Left cardiac atrium (tissue), 4 donors: ENCODE results near the gene ANKH. TPM values are rescaled to one million over a fixed set of nuclear protein-coding genes. Genes with fewer than 3 reads are reported as not detected.
"Not testable (repeated sequence)": the region's sequence is repeated elsewhere in the genome, so short reads cannot be mapped to it uniquely, and the experiment has no call there.

Experiments used
- ATAC-seq, 2 donors: fragments of 200-7000 bp; cut with Tn5 transposase; one replicate each; pipeline ENCODE4 v1.9.1; 2020; ENCODE audit warnings: mild to moderate bottlenecking in 2 of 2, moderate library complexity in 2 of 2
- DNase-seq: peaks from one replicate; pipeline ENCODE4 v3.0.0-alpha.2; 2020
- intact Hi-C, 2 donors: fragments of 100-400 bp; cut with DNase I; formaldehyde crosslinking; loops; one replicate each; pipeline versions ENCODE4 v1.14.1 to v1.15.1; 2022 to 2023
- total RNA-seq, 2 donors: library from RNA; stranded (reverse); fragmentation: NEBNext Ultra II Directional; extraction: Animal tissue kit (Norgen Biotek cat#: 25700); gene quantifications; one replicate each; pipeline ENCODE4 v1.2.1, GENCODE V29; 2021
- donor health status: DM: no; HTN: yes; CAD: no.
- donor health status: DM: no; HTN: yes; CAD: no; lungs with severe emphysema.
- donor health status: DM: yes; HTN: yes; CAD: no.
- donor health status: Dilated cardiomyopathy.

ANKH gene
- total RNA-seq, 2 donors from 2014 or later = 113 to 138 TPM

GRCh38 chr5:14813747-14814146, 57.8 kb downstream of the ANKH start:
- no peak for ATAC-seq
- DNase-seq = no peak
- intact Hi-C loops = no loop called here

- no peak for DNase-seq
- intact Hi-C loops = no loop called here
- ATAC-seq = no peak
Observed at GRCh38 chr5:14812166-14812565, 59.4 kb downstream of the ANKH start.

- intact Hi-C loops = no loop called here
Observed at GRCh38 chr5:14810928-14811572, 60.5 kb downstream of the ANKH start.

GRCh38 chr5:14810282-14810681, 61.3 kb downstream of the ANKH start:
- no peak for DNase-seq
- intact Hi-C loops = no loop called here
- no peak for ATAC-seq

More at GRCh38 chr5:14810928-14811572, 60.5 kb downstream of the ANKH start:
- DNase-seq = no peak
- ATAC-seq = no peak

- ATAC-seq (peak; percentile 75 to 91), DNase-seq (peak; percentile 72)
- intact Hi-C loops = loop anchor here in 1 of 2 donors (10.0 kb wide), 1 partner anchor 65 kb away; no protein-coding TSS in a partner anchor
Observed at GRCh38 chr5:14809369-14810155, 62.0 kb downstream of the ANKH start.

- intact Hi-C loops = loop anchor here in 1 of 2 donors (10.0 kb wide), 1 partner anchor 63 kb away; no protein-coding TSS in a partner anchor
- DNase-seq (no peak), ATAC-seq (no peak)
Observed at GRCh38 chr5:14807471-14807870, 64.1 kb downstream of the ANKH start.

- intact Hi-C loops = loop anchor here in 1 of 2 donors (10.0 kb wide), 1 partner anchor 62 kb away; no protein-coding TSS in a partner anchor
- ATAC-seq (peak; percentile 65 to 85), DNase-seq (peak; percentile 70)
Observed at GRCh38 chr5:14806456-14806855, 65.1 kb downstream of the ANKH start.

GRCh38 chr5:14802541-14802940, 69.0 kb downstream of the ANKH start:
- DNase-seq = no peak
- no peak for ATAC-seq
- intact Hi-C loops = loop anchor here in 1 of 2 donors (10.0 kb wide), 1 partner anchor 58 kb away; no protein-coding TSS in a partner anchor

- ATAC-seq = no peak
- DNase-seq = no peak
- intact Hi-C loops = loop anchor here in 1 of 2 donors (10.0 kb wide), 1 partner anchor 57 kb away; no protein-coding TSS in a partner anchor
Observed at GRCh38 chr5:14801792-14802191, 69.8 kb downstream of the ANKH start.

GRCh38 chr5:14797385-14797784, 74.2 kb downstream of the ANKH start:
- DNase-seq, intact Hi-C loops, ATAC-seq: not testable (repeated sequence)

- no peak for ATAC-seq
- intact Hi-C loops = no loop called here
- no peak for DNase-seq
Observed at GRCh38 chr5:14794583-14795230, 76.9 kb downstream of the ANKH start.

- DNase-seq (no peak), ATAC-seq (no peak)
- intact Hi-C loops = no loop called here
Observed at GRCh38 chr5:14793851-14794250, 77.7 kb downstream of the ANKH start.

GRCh38 chr5:14790911-14791310, 80.7 kb downstream of the ANKH start:
- DNase-seq (no peak), ATAC-seq (no peak)
- intact Hi-C loops = no loop called here

- no peak for ATAC-seq
- DNase-seq = no peak
- intact Hi-C loops = no loop called here
Observed at GRCh38 chr5:14790220-14790619, 81.4 kb downstream of the ANKH start.

GRCh38 chr5:14787801-14788579, 83.6 kb downstream of the ANKH start:
- ATAC-seq = no peak
- DNase-seq = no peak
- intact Hi-C loops = no loop called here

GRCh38 chr5:14783691-14784090, 87.9 kb downstream of the ANKH start:
- DNase-seq (no peak), ATAC-seq (no peak)
- intact Hi-C loops = no loop called here

GRCh38 chr5:14782591-14782990, 89.0 kb downstream of the ANKH start:
- DNase-seq (no peak), ATAC-seq (no peak)
- intact Hi-C loops = no loop called here

- intact Hi-C loops = no loop called here
- peak in 1 of 2 donors; percentile 56 for ATAC-seq
- no peak for DNase-seq
Observed at GRCh38 chr5:14781106-14781505, 90.5 kb downstream of the ANKH start.

- intact Hi-C loops = no loop called here
- ATAC-seq (no peak), DNase-seq (no peak)
Observed at GRCh38 chr5:14779975-14780374, 91.6 kb downstream of the ANKH start.
